Fibroblast of lung (primary cell): Measurements from ENCODE around the gene ESD. TPM values are rescaled to one million over a fixed set of nuclear protein-coding genes. Genes with fewer than 3 reads are reported as not detected.
A peak's percentile ranks its signal among the peaks of the same experiment; 100 is the strongest.

Source experiments
- DNase-seq, 2 donors: peaks; one replicate each; pipeline versions ENCODE4 v3.0.0 to v3.0.0-alpha.2; 2010; ENCODE audit warnings: low read depth in 2 of 2
- H2AFZ ChIP-seq: 2 replicates; pipeline ENCODE4 v1.5.1; 2012; ENCODE audit warnings: low read length, control low read depth, inconsistent platforms
- H3K27ac ChIP-seq: 2 replicates; pipeline ENCODE4 v1.5.1; 2011; ENCODE audit warnings: low read length, control low read depth; ENCODE audit not compliant: insufficient read depth
- H3K27me3 ChIP-seq: 2 replicates; pipeline ENCODE4 v1.5.1; 2011; ENCODE audit warnings: mild to moderate bottlenecking, low read length; ENCODE audit not compliant: control insufficient read depth, insufficient read depth
- H3K36me3 ChIP-seq: 2 replicates; pipeline ENCODE4 v1.5.1; 2011; ENCODE audit warnings: low read length; ENCODE audit not compliant: control insufficient read depth, insufficient read depth
- H3K4me1 ChIP-seq: 2 replicates; pipeline ENCODE4 v1.5.1; 2011; ENCODE audit warnings: low read length; ENCODE audit not compliant: control insufficient read depth, insufficient read depth; ENCODE audit errors: extremely low read depth
- H3K4me2 ChIP-seq: 2 replicates; pipeline ENCODE4 v1.5.1; 2011; ENCODE audit warnings: low read length, control low read depth; ENCODE audit not compliant: insufficient read depth; ENCODE audit errors: extremely low read depth
- H3K4me3 ChIP-seq, 4 experiments: fragments of 200-600 bp in 1 of 4; sonication (generic) in 1 of 4; replicated peaks in 1 of 4; 2 replicates each; pipeline ENCODE4 v1.5.1; 2011 to 2016; ENCODE audit warnings: low read length in 4 of 4, low read depth in 3 of 4, mild to moderate bottlenecking in 3 of 4, control low read depth in 2 of 4, inconsistent platforms in 1 of 4, mixed read lengths in 1 of 4; ENCODE audit not compliant: insufficient read depth in 1 of 4; ENCODE audit errors: control extremely low read depth in 1 of 4
- H3K79me2 ChIP-seq: 2 replicates; pipeline ENCODE4 v1.5.1; 2012; ENCODE audit warnings: mild to moderate bottlenecking, low read length, inconsistent platforms; ENCODE audit not compliant: control insufficient read depth, insufficient read depth
- H3K9ac ChIP-seq: 2 replicates; pipeline ENCODE4 v1.5.1; 2011; ENCODE audit warnings: mild to moderate bottlenecking, low read length, control low read depth; ENCODE audit not compliant: insufficient read depth
- H3K9me3 ChIP-seq: 2 replicates; pipeline ENCODE4 v1.5.1; 2012; ENCODE audit warnings: low read depth, low read length; ENCODE audit not compliant: control insufficient read depth, insufficient read depth
- H4K20me1 ChIP-seq: 2 replicates; pipeline ENCODE4 v1.5.1; 2011; ENCODE audit warnings: low read length; ENCODE audit not compliant: control insufficient read depth, insufficient read depth; ENCODE audit errors: extremely low read depth
- CTCF ChIP-seq, 2 donors: IDR thresholded peaks in 1 of 2; conservative IDR thresholded peaks in 1 of 2; 1 replicate in 1 of 2; 2 replicates in 1 of 2; pipeline ENCODE4 v1.5.1; 2011 to 2012; ENCODE audit warnings: low read length in 2 of 2, control low read depth in 1 of 2, inconsistent platforms in 1 of 2, low read depth in 1 of 2, mild to moderate bottlenecking in 1 of 2
- EZH2 ChIP-seq: IDR thresholded peaks from 2 replicates; pipeline ENCODE4 v1.5.1; 2012; ENCODE audit warnings: low read length, control low read depth, mild to moderate bottlenecking; ENCODE audit errors: missing control alignments
- polyA minus RNA-seq: library from RNA; depleted of rRNA, polyadenylated mRNA; stranded (reverse); fragments of >200 nt; gene quantifications from 2 replicates; pipeline ENCODE4 v1.2.3, GENCODE V29; 2011; ENCODE audit warnings: low replicate concordance
- polyA plus RNA-seq, 2 donors: library from polyadenylated mRNA; depleted of rRNA in 1 of 2; stranded (reverse) in 1 of 2; unstranded in 1 of 2; fragments of >200 nt; gene quantifications; 2 replicates each; pipeline ENCODE4 v1.2.1, GENCODE V29; 2011 to 2012; ENCODE audit warnings: missing spikeins in 1 of 2
- total RNA-seq: library from RNA; depleted of rRNA; stranded (reverse); fragments of >200 nt; gene quantifications from 2 replicates; pipeline ENCODE4 v1.2.1, GENCODE V29; 2014

Gene ESD, protein sequence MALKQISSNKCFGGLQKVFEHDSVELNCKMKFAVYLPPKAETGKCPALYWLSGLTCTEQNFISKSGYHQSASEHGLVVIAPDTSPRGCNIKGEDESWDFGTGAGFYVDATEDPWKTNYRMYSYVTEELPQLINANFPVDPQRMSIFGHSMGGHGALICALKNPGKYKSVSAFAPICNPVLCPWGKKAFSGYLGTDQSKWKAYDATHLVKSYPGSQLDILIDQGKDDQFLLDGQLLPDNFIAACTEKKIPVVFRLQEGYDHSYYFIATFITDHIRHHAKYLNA
- 97.8 and 118 TPM in 2 replicates for total RNA-seq
- 175 and 193 TPM in 2 replicates for polyA plus RNA-seq
- 167 and 170 TPM in 2 replicates for polyA plus RNA-seq (2012)
- 22.7 and 22.8 TPM in 2 replicates for polyA minus RNA-seq

GRCh38 chr13:46796515-46797474, at the start of gene ESD:
ESD (minus strand) TSS chr13:46797161; CDS start chr13:46791413, 5,748 bp downstream.
- no peaks in the 10 kb centered on the region for H3K9me3 ChIP-seq
- peak within 1 kb of the TSS; percentile 83 for H3K4me2 ChIP-seq
- peak within 1 kb of the TSS; percentile 88 for H3K27ac ChIP-seq
- peak within 1 kb of the TSS; percentile 98 for H2AFZ ChIP-seq
- H4K20me1 ChIP-seq, result no peaks in the 10 kb centered on the region
- H3K36me3 ChIP-seq, result no peaks in the 10 kb centered on the region
- no peaks in the 10 kb centered on the region for H3K27me3 ChIP-seq
- peak; percentile 89 to 91 for DNase-seq
- peak within 1 kb of the TSS; percentile 90 for H3K9ac ChIP-seq
- TF ChIP-seq CTCF (conservative IDR thresholded peaks at IDR 0.05 in 1 of 2, IDR thresholded peaks at IDR 0.05 in 1 of 2; ENCODE audit: low read depth in 1 of 2, low read length in 2 of 2) (no peak), EZH2 (no peak)
- peak within 1 kb of the TSS; percentile 62 to 95 (median 87) for H3K4me3 ChIP-seq
- H3K79me2 ChIP-seq, result peaks cover 34% of the 10 kb centered on the region
- no peaks in the 10 kb centered on the region for H3K4me1 ChIP-seq

DNA sequence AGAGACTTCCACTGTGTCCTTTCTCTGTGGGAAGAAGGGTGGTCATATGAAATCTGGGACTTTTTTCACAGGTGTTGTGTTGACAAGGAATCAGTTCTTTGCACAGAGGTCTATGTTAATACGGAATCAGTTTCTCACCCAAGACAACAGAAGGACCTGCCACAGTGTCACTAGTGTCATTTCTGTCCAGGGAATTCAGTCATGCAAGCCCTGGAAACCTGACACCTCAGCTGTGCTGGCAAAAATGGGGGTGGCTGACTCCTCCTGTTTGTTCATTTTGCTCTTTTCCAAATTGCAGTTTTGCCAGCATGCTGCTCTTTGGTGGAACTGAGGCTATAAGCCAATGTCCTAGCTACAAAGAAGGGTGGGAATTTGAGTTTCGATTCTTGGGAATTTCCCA, 49.8 kb upstream of the ESD start:
- Histone ChIP-seq H3K4me1 (no peaks in the 10 kb centered on the region), H3K79me2 (no peaks in the 10 kb centered on the region), H3K36me3 (no peaks in the 10 kb centered on the region), H3K9ac (no peak overlapping the region), H4K20me1 (no peaks in the 10 kb centered on the region), H3K27me3 (no peaks in the 10 kb centered on the region), H3K4me2 (no peak overlapping the region), H3K4me3 (no peak overlapping the region), H3K9me3 (no peaks in the 10 kb centered on the region), H2AFZ (no peak overlapping the region), H3K27ac (no peak overlapping the region)
- DNase-seq, result no peak
- TF ChIP-seq CTCF (conservative IDR thresholded peaks at IDR 0.05 in 1 of 2, IDR thresholded peaks at IDR 0.05 in 1 of 2; ENCODE audit: low read depth in 1 of 2, low read length in 2 of 2) (no peak), EZH2 (no peak)

DNA sequence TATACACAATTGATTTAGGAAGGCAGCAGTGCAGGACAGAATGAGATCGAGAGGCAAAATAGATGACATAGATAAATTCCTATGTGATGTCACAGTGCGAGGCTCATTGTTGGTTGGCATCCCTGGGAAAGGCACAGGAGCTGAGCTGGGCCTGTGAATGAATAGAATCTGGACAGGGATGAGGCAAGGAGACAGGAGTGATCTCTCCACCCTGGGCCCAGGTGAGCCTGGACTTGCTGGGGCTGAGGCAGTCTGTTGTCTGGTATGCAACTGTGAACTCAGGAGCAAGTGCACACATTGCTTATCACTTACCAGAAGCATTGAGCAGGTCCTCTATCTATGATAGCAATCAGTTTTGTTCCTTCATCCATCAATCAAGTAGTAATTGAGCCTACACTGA, 48.2 kb upstream of the ESD start:
- H3K36me3 ChIP-seq, result no peaks in the 10 kb centered on the region

More for the DNA sequence above, 48.2 kb upstream of the ESD start:
- Histone ChIP-seq H3K9ac (no peak overlapping the region), H3K27ac (no peak overlapping the region), H3K4me2 (no peak overlapping the region), H3K4me3 (no peak overlapping the region), H3K79me2 (no peaks in the 10 kb centered on the region), H3K9me3 (no peaks in the 10 kb centered on the region), H3K4me1 (no peaks in the 10 kb centered on the region), H3K27me3 (no peaks in the 10 kb centered on the region), H2AFZ (no peak overlapping the region), H4K20me1 (no peaks in the 10 kb centered on the region)
- TF ChIP-seq CTCF (conservative IDR thresholded peaks at IDR 0.05 in 1 of 2, IDR thresholded peaks at IDR 0.05 in 1 of 2; ENCODE audit: low read depth in 1 of 2, low read length in 2 of 2), result no peak
- TF ChIP-seq EZH2, result no peak
- no peak for DNase-seq
